IMR-90 (cell line): ENCODE data around the gene L3MBTL4. TPM values are rescaled to one million over a fixed set of nuclear protein-coding genes. Genes with fewer than 3 reads are reported as not detected.

Source experiments
- ATAC-seq: fragments of 200-7000 bp; cut with Tn5 transposase; 2 replicates; pipeline ENCODE4 v1.9.1; 2020; ENCODE audit warnings: low read depth, mild to moderate bottlenecking, moderate library complexity
- BruUV-seq: library from RNA; stranded (reverse); fragments of 400-500 nt; replicated peaks from 2 replicates; lab custom pipeline; 2021; lab: Mats Ljungman, UMichigan
- CTCF ChIA-PET: fragments of 300-600 bp; formaldehyde crosslinking; extraction: SDS; loops from one replicate; lab custom pipeline; 2021; ENCODE audit warnings: antibody characterized with exemption; lab: Yijun Ruan, JAX
- POLR2A ChIA-PET: fragments of 300-600 bp; sonication (Branson Sonifier 250); formaldehyde crosslinking; loops from one replicate; lab custom pipeline; 2022; ENCODE audit warnings: antibody characterized with exemption; ENCODE audit not compliant: unreplicated experiment; lab: Charles Lee
- DNase-seq: peaks from one replicate; pipeline ENCODE4 v3.0.0; 2013
- H2AFZ ChIP-seq: replicated peaks from 2 replicates; pipeline ENCODE3; 2013; ENCODE audit warnings: low read length, mild to moderate bottlenecking; ENCODE audit not compliant: poor library complexity
- H2AK5ac ChIP-seq: 2 replicates; pipeline ENCODE4 v1.6.1; 2013; ENCODE audit warnings: low read depth, low read length, inconsistent platforms
- H2AK9ac ChIP-seq: replicated peaks from 2 replicates; pipeline ENCODE3; 2013; ENCODE audit warnings: mild to moderate bottlenecking, low read depth, low read length, moderate library complexity; ENCODE audit not compliant: poor library complexity
- H2BK120ac ChIP-seq: 2 replicates; pipeline ENCODE4 v1.6.1; 2013; ENCODE audit warnings: low read depth, low read length, inconsistent platforms
- H2BK15ac ChIP-seq: 3 replicates; pipeline ENCODE4 v1.6.1; 2013; ENCODE audit warnings: low read depth, low read length, inconsistent platforms
- H2BK20ac ChIP-seq: 2 replicates; pipeline ENCODE4 v1.6.1; 2013; ENCODE audit warnings: low read depth, mild to moderate bottlenecking, inconsistent platforms, low read length, moderate library complexity
- H2BK5ac ChIP-seq: 2 replicates; pipeline ENCODE4 v1.6.1; 2013; ENCODE audit warnings: mild to moderate bottlenecking, low read depth, low read length, inconsistent platforms; ENCODE audit not compliant: poor library complexity, severe bottlenecking
- H3K14ac ChIP-seq: replicated peaks from 2 replicates; pipeline ENCODE4 v1.6.1; 2013; ENCODE audit warnings: low read depth, low read length, inconsistent platforms
- H3K18ac ChIP-seq: 2 replicates; pipeline ENCODE4 v1.6.1; 2013; ENCODE audit warnings: low read depth, low read length, control low read depth
- H3K23ac ChIP-seq: 2 replicates; pipeline ENCODE4 v1.6.1; 2013; ENCODE audit warnings: low read depth, low read length, inconsistent platforms
- H3K27ac ChIP-seq: 2 replicates; pipeline ENCODE4 v1.5.1; 2013; ENCODE audit warnings: mild to moderate bottlenecking, control low read depth, low read length; ENCODE audit not compliant: insufficient read depth
- H3K27me3 ChIP-seq: 2 replicates; pipeline ENCODE4 v1.6.1; 2013; ENCODE audit warnings: low read length; ENCODE audit not compliant: control insufficient read depth, insufficient read depth
- H3K36me3 ChIP-seq: 2 replicates; pipeline ENCODE4 v1.6.1; 2013; ENCODE audit warnings: low read length, mixed read lengths; ENCODE audit not compliant: control insufficient read depth, insufficient read depth
- H3K4ac ChIP-seq: 2 replicates; pipeline ENCODE4 v1.6.1; 2013; ENCODE audit warnings: low read depth, low read length, inconsistent platforms
- H3K4me1 ChIP-seq: 2 replicates; pipeline ENCODE4 v1.6.1; 2013; ENCODE audit warnings: low read length, mixed read lengths; ENCODE audit not compliant: control insufficient read depth, insufficient read depth
- H3K4me2 ChIP-seq: 2 replicates; pipeline ENCODE4 v1.6.1; 2013; ENCODE audit warnings: low read depth, mild to moderate bottlenecking, control low read depth, low read length, moderate library complexity
- H3K4me3 ChIP-seq: 2 replicates; pipeline ENCODE4 v1.5.1; 2013; ENCODE audit warnings: low read depth, mild to moderate bottlenecking, control low read depth, low read length, moderate library complexity; ENCODE audit not compliant: insufficient read depth
- H3K56ac ChIP-seq: 2 replicates; pipeline ENCODE4 v1.6.1; 2013; ENCODE audit warnings: low read length, inconsistent platforms; ENCODE audit not compliant: insufficient read depth; ENCODE audit errors: extremely low read depth
- H3K79me1 ChIP-seq, 2 experiments: 2 replicates each; pipeline ENCODE4 v1.6.1; 2013; ENCODE audit warnings: low read length in 2 of 2, inconsistent platforms in 1 of 2, low read depth in 1 of 2
- H3K9ac ChIP-seq: 2 replicates; pipeline ENCODE4 v1.6.1; 2013; ENCODE audit warnings: low read depth, low read length, control low read depth
- H3K9me1 ChIP-seq: 2 replicates; pipeline ENCODE4 v1.6.1; 2013; ENCODE audit warnings: low read length, inconsistent platforms; ENCODE audit not compliant: insufficient read depth
- H3K9me3 ChIP-seq: 2 replicates; pipeline ENCODE4 v1.6.1; 2013; ENCODE audit warnings: low read length; ENCODE audit not compliant: control insufficient read depth, insufficient read depth
- H4K20me1 ChIP-seq: 2 replicates; pipeline ENCODE4 v1.6.1; 2013; ENCODE audit warnings: low read length, inconsistent platforms; ENCODE audit not compliant: insufficient read depth
- H4K5ac ChIP-seq: 2 replicates; pipeline ENCODE4 v1.6.1; 2013; ENCODE audit warnings: mild to moderate bottlenecking, low read depth, low read length, control low read depth
- H4K8ac ChIP-seq, 2 experiments: 2 replicates each; pipeline ENCODE4 v1.6.1; 2013; ENCODE audit warnings: low read depth in 2 of 2, low read length in 2 of 2, control low read depth in 1 of 2, inconsistent platforms in 1 of 2
- H4K91ac ChIP-seq: 2 replicates; pipeline ENCODE4 v1.6.1; 2013; ENCODE audit warnings: low read depth, low read length, inconsistent platforms; ENCODE audit not compliant: insufficient read depth
- MAZ ChIP-seq: IDR thresholded peaks from 2 replicates; pipeline ENCODE4 v1.6.1; 2012; ENCODE audit warnings: low read depth, mild to moderate bottlenecking, low read length, improper control_type of control experiment, moderate library complexity, borderline replicate concordance
- NFE2L2 ChIP-seq: fragments of 150-350 bp; IDR thresholded peaks from 2 replicates; pipeline ENCODE4 v1.6.1; 2016; ENCODE audit warnings: low read depth, mild to moderate bottlenecking, low read length
- POLR2A ChIP-seq: IDR thresholded peaks from 2 replicates; pipeline ENCODE4 v1.6.1; 2012; ENCODE audit warnings: mild to moderate bottlenecking, low read depth, low read length
- WGBS, 2 experiments: methylation state at CpG; one replicate each; pipeline versions ENCODE4 v1.1.5 to v1.1.7; 2013; ENCODE audit warnings: missing lambda C conversion rate in 2 of 2; ENCODE audit not compliant: insufficient read length in 1 of 2; ENCODE audit errors: extremely low coverage in 2 of 2; 5-methylcytosine and 5-hydroxymethylcytosine counted together
- dilution Hi-C: fragments of 300-500 bp; cut with HindIII; formaldehyde crosslinking; loops from one replicate; pipeline ENCODE4 v1.14.3; 2018; ENCODE audit warnings: low sequenced_read_pairs; ENCODE audit not compliant: unreplicated experiment
- in situ Hi-C: fragments of 300-500 bp; cut with MboI; formaldehyde crosslinking; loops from 3 replicates; pipeline ENCODE4 v1.14.3; 2019; ENCODE audit warnings: low sequenced_read_pairs, inconsistent platforms, mixed read lengths
- intact Hi-C: fragments of 100-400 bp; cut with micrococcal nuclease; formaldehyde crosslinking; loops from 2 replicates; pipeline ENCODE4 v1.10.0; 2022
- polyA plus RNA-seq, 3 experiments: library from polyadenylated mRNA; depleted of rRNA; stranded (reverse); fragments of >200 nt; gene quantifications; 2 replicates each; pipeline ENCODE4 v1.2.3, GENCODE V29; 2012; ENCODE audit warnings: low replicate concordance in 1 of 3
- total RNA-seq: library from RNA; depleted of rRNA; stranded (reverse); fragments of >200 nt; gene quantifications from 2 replicates; pipeline ENCODE4 v1.2.3, GENCODE V29; 2012
- TF ChIP-seq, protein P1 (sequence below): fragments of 150-350 bp; IDR thresholded peaks from 2 replicates; pipeline ENCODE4 v1.6.1; 2017; ENCODE audit warnings: mild to moderate bottlenecking, antibody characterized with exemption, low read length, low read depth
- TF ChIP-seq, protein P2 (sequence below): conservative IDR thresholded peaks from 2 replicates; pipeline ENCODE4 v1.5.1; 2012; ENCODE audit warnings: mild to moderate bottlenecking, low read depth, low read length, improper control_type of control experiment

L3MBTL4 gene
- total and polyA plus RNA-seq, 2 of the 4 experiments (the other 2 are of a cell fraction) = under 0.01 to 0.02 TPM

DNA sequence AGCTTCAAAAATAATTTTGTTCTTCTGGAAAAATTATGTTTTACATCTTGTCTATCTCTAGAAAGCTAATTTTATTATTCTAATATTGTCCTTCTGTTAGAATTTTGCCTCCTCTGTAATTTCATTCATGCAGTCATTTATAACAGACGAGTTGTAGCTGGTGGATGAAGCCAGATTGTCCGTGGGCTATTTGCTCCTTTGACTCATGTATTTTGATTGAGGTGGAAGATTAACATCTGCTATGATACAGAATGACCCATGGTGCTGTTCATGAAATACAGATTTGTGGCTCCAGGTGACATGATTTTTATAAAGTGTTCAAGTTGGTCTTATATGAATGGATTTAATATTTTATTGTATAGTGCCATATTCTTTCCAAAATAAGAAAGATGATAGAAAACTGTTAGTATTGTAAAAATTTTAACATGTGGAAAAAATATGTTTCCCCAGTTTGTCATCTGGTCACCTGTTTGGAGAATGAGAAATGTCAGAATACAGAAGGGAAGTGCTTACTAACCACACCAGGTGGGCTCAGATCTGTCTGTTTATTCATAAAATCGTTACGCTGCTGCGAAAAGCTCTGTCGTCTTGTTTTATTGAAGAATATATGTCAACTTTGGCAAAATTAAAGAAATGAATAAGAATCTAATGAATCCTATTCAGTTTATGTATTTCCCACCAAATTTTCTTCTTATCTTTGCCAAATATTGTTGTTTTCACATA, 20.4 kb upstream of the L3MBTL4 start (continued):
- TF ChIP-seq MAZ = no peak

DNA sequence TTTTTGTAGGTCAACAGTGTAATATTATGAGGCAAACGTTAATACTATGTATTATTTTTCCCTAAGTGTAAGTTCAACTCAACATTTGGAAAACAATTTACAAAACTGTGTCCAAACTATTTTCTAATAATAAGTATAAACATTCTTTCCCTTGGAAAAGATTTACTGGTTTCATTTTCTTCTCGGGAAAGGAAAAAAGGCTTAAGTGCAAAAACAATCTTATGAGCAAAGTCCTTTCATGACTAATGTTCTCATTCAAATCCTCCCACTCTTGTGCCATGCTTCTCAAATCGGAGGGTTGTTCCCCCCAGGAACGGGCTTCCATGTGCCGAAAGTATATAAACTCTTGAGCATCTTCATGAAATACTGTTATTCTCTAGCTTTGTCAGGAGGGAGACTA, 19.8 kb upstream of the L3MBTL4 start:
- Histone ChIP-seq H3K27me3 (no peaks in the 10 kb centered on the region; the same call in 1 of the 2 replicates), H2BK5ac (no peak overlapping the region), H3K9me1 (no peaks in the 10 kb centered on the region), H2BK20ac (no peak overlapping the region), H4K20me1 (no peaks in the 10 kb centered on the region), H2BK120ac (no peak overlapping the region), H2AFZ (no peak overlapping the region), H3K4me3 (no peak overlapping the region), H4K5ac (no peak overlapping the region), H3K23ac (no peak overlapping the region), H3K4me2 (no peak overlapping the region), H3K9ac (no peak overlapping the region), H3K18ac (no peak overlapping the region), H2AK5ac (no peak overlapping the region), H3K4ac (no peak overlapping the region), H2BK15ac (no peak overlapping the region), H2AK9ac (no peak overlapping the region), H3K9me3 (no peaks in the 10 kb centered on the region), H3K27ac (no peak overlapping the region), H3K4me1 (no peaks in the 10 kb centered on the region), H3K36me3 (no peaks in the 10 kb centered on the region), H3K14ac (no peak overlapping the region), H4K91ac (no peak overlapping the region), H4K8ac (no peak overlapping the region), H3K56ac (no peak overlapping the region), H3K79me1 (no peaks in the 10 kb centered on the region)
- dilution Hi-C loops = no loop called here
- intact Hi-C loops = no loop called here
- no TSS peak for BruUV-seq
- TF ChIP-seq NFE2L2 = no peak
- TF ChIP-seq, protein P1, sequence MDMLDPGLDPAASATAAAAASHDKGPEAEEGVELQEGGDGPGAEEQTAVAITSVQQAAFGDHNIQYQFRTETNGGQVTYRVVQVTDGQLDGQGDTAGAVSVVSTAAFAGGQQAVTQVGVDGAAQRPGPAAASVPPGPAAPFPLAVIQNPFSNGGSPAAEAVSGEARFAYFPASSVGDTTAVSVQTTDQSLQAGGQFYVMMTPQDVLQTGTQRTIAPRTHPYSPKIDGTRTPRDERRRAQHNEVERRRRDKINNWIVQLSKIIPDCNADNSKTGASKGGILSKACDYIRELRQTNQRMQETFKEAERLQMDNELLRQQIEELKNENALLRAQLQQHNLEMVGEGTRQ = no peak
- TF ChIP-seq, protein P2, sequence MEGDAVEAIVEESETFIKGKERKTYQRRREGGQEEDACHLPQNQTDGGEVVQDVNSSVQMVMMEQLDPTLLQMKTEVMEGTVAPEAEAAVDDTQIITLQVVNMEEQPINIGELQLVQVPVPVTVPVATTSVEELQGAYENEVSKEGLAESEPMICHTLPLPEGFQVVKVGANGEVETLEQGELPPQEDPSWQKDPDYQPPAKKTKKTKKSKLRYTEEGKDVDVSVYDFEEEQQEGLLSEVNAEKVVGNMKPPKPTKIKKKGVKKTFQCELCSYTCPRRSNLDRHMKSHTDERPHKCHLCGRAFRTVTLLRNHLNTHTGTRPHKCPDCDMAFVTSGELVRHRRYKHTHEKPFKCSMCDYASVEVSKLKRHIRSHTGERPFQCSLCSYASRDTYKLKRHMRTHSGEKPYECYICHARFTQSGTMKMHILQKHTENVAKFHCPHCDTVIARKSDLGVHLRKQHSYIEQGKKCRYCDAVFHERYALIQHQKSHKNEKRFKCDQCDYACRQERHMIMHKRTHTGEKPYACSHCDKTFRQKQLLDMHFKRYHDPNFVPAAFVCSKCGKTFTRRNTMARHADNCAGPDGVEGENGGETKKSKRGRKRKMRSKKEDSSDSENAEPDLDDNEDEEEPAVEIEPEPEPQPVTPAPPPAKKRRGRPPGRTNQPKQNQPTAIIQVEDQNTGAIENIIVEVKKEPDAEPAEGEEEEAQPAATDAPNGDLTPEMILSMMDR = no peak
- TF ChIP-seq POLR2A = no peak
- no peak for ATAC-seq
- ChIA-PET CTCF (no interaction called here), POLR2A (no interaction called here)
- WGBS, 2 experiments = 100% methylated on average over 1 of the region's 5 CpGs; no CpG with 5 or more reads in 1 of the 2 experiments
- in situ Hi-C loops = no loop called here
- DNase-seq = no peak
